Endothelial cell of umbilical vein (primary cell): ENCODE measurements around the gene ZBTB20.

Source experiments
- CTCF ChIP-seq, 2 donors: IDR thresholded peaks; 1 replicate in 1 of 2; 2 replicates in 1 of 2; pipeline ENCODE4 v1.5.1; 2011; ENCODE audit warnings: low read length in 2 of 2, mild to moderate bottlenecking in 2 of 2, moderate library complexity in 2 of 2, control low read depth in 1 of 2, inconsistent platforms in 1 of 2, low read depth in 1 of 2; ENCODE audit not compliant: insufficient read depth in 1 of 2; ENCODE audit errors: extremely low read depth in 1 of 2
- EZH2 ChIP-seq: IDR thresholded peaks from 2 replicates; pipeline ENCODE4 v1.6.1; 2012; ENCODE audit warnings: borderline replicate concordance, low read depth, mild to moderate bottlenecking, moderate library complexity, low read length, inconsistent platforms; ENCODE audit not compliant: severe bottlenecking
- FOS ChIP-seq: IDR thresholded peaks from 2 replicates; pipeline ENCODE4 v1.6.1; 2011; ENCODE audit warnings: mild to moderate bottlenecking, low read length, moderate library complexity, borderline replicate concordance; ENCODE audit not compliant: insufficient read depth
- GATA2 ChIP-seq: IDR thresholded peaks from 2 replicates; pipeline ENCODE4 v1.7.0; 2011; ENCODE audit warnings: low read depth, mild to moderate bottlenecking, moderate library complexity, mixed read lengths, low read length; ENCODE audit not compliant: insufficient read length, insufficient read depth
- POLR2A ChIP-seq: IDR thresholded peaks from 2 replicates; pipeline ENCODE4 v1.6.1; 2012; ENCODE audit warnings: low read depth, mild to moderate bottlenecking, control low read depth, low read length
- POLR2AphosphoS5 ChIP-seq: IDR thresholded peaks from 2 replicates; pipeline ENCODE4 v1.6.1; 2012; ENCODE audit warnings: low read depth, mild to moderate bottlenecking, control low read depth, low read length, moderate library complexity; ENCODE audit not compliant: insufficient read depth

- TF ChIP-seq POLR2A (no peak), CTCF (IDR thresholded peaks at IDR 0.05; ENCODE audit: extremely low read depth in 1 of 2, insufficient read depth in 1 of 2, low read depth in 1 of 2, low read length in 2 of 2) (no peak), GATA2 (no peak), FOS (no peak), EZH2 (no peak), POLR2AphosphoS5 (no peak)
These were observed 163.8 kb downstream of the ZBTB20 start for GRCh38 chr3:114983248-114983647.
